HG03457 (cell line): ENCODE measurements around the gene AMOTL1.

Source experiments
- ATAC-seq: cut with Tn5 transposase; IDR thresholded peaks from one replicate; pipeline ENCODE4 v1.9.1; 2021; ENCODE audit warnings: moderate number of reproducible peaks; ENCODE audit not compliant: unreplicated experiment

Gene AMOTL1

GRCh38 chr11:94766713-94767206 lies 1.4 kb upstream of the AMOTL1 start:
- no peak for ATAC-seq

DNA sequence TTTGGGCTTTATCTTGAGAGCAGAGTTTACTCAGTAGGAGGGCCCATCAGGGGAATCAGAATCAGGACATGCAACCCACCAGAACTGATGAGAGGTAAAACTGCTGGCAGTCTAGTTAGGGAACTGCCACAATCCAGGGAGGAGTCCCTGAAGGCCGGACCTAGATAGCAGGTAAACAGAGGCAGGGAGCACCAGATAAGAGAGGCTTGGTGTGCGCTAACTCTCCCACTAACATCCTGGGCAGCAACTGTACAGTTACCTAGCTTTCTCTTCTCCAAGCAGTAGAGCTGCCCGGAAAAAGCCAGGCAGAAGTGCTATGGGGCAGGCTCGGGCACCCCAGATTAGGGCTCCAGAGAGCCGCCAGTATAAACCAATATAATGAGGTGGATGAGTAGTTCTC lies 865 bp upstream of the AMOTL1 start:
- ATAC-seq, result no peak

GRCh38 chr11:94768602-94769541 lies 716 bp downstream of the AMOTL1 start:
- ATAC-seq, result no peak

DNA sequence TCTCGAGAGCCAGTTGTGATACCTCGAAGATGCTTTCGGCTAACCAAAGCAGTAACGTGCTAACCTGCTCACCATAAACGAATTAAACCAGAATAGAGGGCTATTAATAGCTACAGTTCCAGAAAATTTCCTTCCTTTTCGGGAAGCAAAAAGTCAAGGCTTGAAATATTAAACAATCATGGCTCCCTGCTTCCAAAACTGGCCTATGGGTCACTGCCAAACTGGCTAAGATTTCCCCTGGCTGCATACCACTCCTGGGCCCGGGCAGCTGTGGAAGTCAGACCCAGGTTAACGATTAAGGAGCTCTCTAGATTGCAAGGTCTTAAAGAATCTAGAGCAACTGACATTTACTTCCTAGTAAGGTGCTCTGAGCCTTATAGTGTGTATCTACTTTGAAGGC lies 1.7 kb downstream of the AMOTL1 start:
- ATAC-seq, result no peak

DNA sequence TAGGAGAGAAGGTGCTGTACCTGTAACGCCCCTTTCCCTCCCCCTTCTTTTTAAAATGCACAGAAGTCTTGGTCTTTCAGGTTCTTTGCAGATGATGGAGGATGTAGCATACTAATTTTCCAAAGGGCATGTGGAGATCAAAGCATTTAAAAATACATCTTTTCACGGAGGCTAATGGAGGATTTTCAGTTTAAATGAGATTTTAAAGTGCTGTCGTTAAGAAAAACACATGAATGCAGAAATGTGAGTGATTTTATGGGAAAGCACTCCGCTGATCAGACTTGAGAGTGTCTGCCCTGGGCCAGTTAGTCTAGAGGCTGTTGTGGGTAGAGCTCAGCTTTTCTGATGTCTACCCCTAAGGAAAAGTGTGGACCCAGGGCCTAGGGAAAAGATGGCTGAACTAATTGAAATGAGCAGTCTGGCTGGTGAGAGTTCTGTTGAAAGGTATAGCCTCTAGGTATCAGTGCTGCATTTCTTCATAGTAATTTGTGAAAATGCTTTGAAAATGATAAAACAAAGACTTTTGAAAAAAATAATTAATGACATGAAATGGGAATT lies 2.5 kb downstream of the AMOTL1 start:
- no peak for ATAC-seq

GRCh38 chr11:94771390-94771789 lies 3.2 kb downstream of the AMOTL1 start:
- ATAC-seq, result no peak

DNA sequence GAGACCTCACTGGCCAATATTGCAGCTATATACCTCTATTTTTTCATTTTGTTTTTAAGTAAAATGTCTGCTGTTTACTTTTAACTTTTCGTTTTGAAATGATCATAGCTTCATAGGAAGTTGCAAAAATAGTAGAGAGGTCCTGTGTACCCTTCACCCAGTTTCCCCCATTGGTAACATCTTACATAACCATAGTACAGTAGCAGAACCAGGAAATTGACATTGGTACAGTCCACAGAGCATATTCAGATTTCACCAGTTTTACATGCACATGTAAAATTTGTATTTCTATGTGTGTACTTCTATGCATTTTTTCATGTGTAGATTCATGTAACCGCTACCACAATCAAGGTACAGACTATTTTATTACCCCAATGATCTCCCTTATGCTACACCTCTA lies 3.8 kb downstream of the AMOTL1 start:
- ATAC-seq, result no peak

DNA sequence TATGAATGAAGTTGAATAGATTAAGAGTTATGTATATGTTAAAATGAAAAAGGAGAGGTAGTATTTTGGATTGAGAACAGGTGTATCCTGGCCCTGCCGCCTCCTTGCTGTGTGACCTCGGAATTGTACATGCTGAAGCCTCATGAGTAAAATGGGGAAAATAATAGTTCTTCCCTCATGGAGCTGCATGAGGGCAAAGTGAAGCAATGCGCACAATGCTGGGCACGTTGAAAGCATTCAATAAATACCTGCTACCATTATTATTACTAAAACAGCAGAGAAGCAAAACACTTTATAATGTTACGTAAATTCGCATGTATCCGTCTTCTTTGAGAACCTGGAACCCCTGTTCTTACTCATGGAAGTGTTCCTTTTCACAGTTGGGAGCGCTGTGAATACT lies 5.7 kb downstream of the AMOTL1 start:
- no peak for ATAC-seq

GRCh38 chr11:94774345-94774744 lies 6.2 kb downstream of the AMOTL1 start:
- ATAC-seq, result no peak

DNA sequence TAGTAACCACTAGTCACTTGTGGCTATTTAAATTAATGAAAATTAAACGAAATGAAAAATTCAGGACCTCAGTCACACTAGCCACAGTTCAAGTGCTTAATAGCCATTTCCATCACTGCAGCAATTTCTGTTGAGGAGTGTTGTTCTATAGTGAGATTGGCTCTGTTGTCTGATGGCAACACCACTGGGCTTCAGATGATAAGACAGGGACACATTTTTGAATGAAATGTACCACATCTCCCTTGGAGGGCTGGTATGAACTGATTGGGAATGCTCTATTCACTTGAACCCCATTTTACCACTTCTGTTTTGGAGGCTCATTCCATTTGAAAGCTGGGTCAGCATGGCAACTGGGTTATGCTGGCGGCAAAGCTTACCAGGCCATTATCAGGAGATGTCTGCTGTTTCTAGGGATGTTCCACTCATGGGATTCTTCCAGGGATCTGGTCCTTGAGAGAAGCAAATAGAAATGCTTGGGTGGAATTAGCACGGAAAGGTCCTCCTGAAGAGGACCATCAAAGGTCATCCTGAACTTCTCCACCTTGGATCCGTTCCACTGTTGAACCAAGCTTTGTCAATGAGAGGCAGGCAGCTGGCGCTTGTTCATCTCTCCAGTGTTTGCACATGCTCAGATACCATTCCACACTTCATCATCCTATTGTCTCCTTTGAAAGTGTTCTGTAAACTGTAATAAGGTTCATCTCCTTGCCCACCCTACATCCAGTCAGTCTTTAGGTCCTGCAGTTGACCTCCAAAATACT lies 7.6 kb downstream of the AMOTL1 start:
- ATAC-seq, result no peak

DNA sequence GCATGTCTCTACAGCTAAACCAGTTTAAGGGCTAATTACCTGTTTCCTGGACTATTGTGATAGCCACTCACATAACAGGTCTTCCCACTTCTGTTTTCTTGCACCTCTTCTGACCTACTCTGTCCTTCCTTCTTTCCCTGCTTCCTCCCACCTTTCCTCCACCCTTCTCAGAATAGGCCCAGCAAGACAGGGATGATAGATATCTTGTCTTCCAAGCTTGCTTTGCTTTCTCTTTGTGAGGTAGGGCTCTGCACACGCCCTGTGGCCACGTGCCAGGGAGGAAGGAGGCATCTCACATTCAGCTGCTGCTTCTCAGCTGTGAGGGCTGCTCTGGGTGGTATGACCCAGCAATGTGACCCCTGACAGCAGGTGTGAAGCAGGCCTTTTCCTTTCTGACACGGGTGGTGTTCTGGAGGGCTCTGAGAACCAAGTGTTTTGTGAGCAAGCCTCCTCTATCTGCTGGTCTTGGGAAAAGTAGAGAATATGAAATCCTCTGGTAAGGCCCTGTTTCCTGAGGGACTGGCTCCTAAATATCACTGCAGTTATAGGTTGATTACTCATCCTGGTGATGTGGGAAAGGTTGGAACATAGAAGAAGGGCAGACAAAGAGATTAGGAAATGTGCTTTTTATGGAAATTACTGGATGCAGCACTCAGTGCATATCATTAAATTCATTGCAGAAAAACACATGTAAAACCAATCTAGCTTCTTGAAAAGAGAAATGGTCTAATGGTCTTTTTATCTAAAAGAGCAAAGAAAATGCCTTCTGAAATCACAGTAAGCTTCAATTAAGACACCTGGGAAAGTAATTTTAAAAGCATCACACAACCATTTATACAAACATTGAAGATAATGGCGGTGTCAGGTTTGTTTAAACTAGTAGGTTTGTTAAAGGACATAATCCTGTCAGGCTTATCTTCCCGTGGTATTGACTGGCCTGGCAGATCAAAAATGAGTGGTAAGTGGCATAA lies 8.5 kb downstream of the AMOTL1 start:
- no peak for ATAC-seq

DNA sequence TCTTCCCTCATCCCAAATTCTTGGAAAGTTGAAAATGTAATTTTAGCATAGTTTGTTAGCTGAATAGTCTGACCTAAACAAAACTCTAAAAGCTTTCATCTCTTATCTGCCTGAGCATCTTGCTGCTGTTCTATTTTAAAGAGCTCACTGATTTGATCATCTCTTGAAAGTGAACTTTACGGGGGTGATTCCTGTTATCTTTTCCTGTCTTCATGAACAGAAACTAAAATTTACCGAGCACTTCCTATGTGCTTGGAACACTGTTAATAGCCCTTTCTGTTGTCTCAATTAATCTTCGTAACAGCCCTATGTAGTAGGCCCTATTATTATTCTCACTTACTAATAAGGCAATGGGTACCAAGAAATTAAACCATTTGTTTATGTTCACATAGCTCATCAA lies 12.3 kb downstream of the AMOTL1 start:
- no peak for ATAC-seq

DNA sequence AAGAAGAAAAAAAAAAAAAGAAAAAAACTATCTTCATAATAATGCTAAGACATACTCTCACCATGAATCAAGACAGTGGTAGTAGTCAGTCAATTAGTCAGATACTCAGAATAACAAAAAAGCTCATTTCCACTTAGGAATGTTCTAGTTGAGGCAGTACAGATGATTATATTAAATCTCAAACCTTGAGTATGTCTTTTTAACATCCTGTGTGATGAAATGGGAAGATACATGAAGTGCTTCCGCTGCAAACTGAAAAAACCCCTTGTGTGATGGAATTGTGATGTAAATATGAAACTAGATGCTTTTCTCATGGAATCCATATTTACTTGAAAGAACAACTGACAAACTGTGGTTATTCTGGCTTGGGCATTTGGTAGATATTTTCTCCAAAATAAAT lies 13.7 kb downstream of the AMOTL1 start:
- ATAC-seq, result no peak

DNA sequence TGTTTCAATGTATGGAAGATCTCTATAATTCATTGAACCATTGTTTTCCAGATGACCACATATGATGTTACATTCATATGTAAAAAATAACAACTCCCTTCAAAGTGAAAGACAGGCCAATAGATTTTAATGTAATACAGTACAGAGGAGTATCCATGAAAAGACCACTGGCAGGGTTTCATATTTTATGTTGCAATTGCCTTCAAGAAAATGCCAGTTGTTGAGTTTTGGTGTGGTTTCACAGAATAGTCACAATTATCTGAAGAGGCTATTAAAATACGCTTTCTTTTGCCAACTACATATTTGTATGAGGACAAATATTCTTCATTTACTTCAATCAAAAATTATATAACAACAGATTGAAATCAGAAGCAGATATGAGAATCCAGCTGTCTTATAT lies 14.3 kb downstream of the AMOTL1 start:
- no peak for ATAC-seq

DNA sequence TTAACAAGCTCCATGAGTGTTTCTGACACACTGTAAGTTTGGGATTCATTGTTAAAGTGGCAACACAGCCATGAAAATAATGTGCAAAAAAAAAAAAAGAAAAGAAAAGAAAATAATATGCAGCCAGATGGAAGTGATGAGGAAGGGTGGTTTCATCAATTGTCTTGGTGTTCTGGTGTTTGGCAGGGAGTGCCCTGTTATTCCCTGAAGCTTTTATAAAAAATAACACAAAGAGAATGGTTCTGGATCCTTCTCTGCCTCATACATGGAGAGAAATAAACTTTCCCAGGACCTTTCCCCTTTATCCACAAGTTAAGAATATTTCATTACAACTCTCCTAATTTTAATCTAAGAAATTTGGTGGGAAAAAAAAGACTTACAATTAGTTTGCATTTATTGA lies 16.7 kb downstream of the AMOTL1 start:
- no peak for ATAC-seq

- no peak for ATAC-seq
These were observed 17.4 kb downstream of the AMOTL1 start for GRCh38 chr11:94785509-94785908.

GRCh38 chr11:94786264-94787126 lies 18.3 kb downstream of the AMOTL1 start:
- ATAC-seq, result no peak

DNA sequence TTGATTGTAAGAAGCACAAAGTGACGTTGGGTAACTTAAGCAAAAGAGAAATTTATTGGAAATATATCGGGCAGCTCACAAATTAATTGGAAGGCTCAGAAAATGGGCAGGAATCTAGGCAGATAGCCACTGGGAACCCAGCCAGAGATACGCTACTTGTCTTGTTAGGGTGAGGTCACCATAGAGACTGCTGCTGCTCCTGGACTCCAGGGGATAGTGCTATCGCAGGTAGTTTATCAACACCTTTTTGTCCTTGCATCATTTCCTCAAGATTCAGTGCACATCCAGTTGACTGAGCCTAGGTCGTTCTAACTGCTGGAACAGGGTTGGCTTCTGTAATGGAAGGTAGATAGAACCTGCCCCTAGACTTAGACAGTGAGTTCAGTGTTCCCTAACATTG lies 19.6 kb downstream of the AMOTL1 start:
- no peak for ATAC-seq

- no peak for ATAC-seq
These were observed 20.2 kb downstream of the AMOTL1 start for GRCh38 chr11:94788396-94788795.

- no peak for ATAC-seq
These were observed 22.0 kb downstream of the AMOTL1 start for GRCh38 chr11:94790197-94790596.
